ENCODE results near the gene PFN4. TPM values are rescaled to one million over a fixed set of nuclear protein-coding genes. Genes with fewer than 3 reads are reported as not detected.

Gene PFN4
- total RNA-seq, 3 donors from 2014 or later: not detected

DNA sequence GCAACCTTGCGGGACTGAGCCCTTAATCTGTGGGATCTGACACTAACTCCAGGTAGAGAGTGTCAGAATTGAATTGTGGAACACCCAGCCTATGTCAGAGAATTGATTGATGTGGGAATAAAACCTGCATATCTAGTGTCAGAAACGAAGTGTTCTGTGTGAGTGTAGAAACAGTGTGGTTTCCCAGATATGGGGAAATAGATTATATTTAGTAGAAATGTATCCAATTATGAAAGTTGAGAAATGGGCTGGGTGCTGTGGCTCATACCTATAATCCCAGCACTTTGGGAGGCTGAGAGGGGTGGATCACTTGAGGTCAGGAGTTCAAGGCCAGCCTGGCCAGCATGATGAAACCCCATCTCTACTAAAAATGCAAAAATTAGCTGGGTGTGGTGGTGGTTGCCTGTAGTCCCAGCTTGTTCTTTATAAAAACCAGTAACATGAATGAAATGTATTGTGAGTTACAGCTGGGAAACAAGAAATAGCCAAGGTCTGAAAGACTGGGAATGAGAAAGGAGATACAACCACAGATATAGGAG lies 34.2 kb downstream of the PFN4 start:
- intact Hi-C loops (cut with DNase I, micrococcal nuclease): no loop called here
- TF ChIP-seq, protein P1, sequence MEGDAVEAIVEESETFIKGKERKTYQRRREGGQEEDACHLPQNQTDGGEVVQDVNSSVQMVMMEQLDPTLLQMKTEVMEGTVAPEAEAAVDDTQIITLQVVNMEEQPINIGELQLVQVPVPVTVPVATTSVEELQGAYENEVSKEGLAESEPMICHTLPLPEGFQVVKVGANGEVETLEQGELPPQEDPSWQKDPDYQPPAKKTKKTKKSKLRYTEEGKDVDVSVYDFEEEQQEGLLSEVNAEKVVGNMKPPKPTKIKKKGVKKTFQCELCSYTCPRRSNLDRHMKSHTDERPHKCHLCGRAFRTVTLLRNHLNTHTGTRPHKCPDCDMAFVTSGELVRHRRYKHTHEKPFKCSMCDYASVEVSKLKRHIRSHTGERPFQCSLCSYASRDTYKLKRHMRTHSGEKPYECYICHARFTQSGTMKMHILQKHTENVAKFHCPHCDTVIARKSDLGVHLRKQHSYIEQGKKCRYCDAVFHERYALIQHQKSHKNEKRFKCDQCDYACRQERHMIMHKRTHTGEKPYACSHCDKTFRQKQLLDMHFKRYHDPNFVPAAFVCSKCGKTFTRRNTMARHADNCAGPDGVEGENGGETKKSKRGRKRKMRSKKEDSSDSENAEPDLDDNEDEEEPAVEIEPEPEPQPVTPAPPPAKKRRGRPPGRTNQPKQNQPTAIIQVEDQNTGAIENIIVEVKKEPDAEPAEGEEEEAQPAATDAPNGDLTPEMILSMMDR (IDR thresholded peaks at IDR 0.05): no peak
- ATAC-seq: no peak

GRCh38 chr2:24087032-24087431 lies 36.1 kb downstream of the PFN4 start:
- Histone ChIP-seq H3K9me3 (no peaks in the 10 kb centered on the region), H3K4me3 (no peak overlapping the region), H3K36me3 (ENCODE audit: low read depth) (no peaks in the 10 kb centered on the region), H3K4me1 (ENCODE audit: low read depth) (peaks cover 15% of the 10 kb centered on the region)
- ATAC-seq: no peak
- intact Hi-C loops (cut with DNase I, micrococcal nuclease): no loop called here
- TF ChIP-seq, protein P1 (IDR thresholded peaks at IDR 0.05): no peak
- no peak for DNase-seq

More for the DNA sequence above, 34.2 kb downstream of the PFN4 start:
- H3K4me3 ChIP-seq: no peak overlapping the region
- peaks cover 5% of the 10 kb centered on the region for H3K4me1 ChIP-seq (ENCODE audit: low read depth)
- no peaks in the 10 kb centered on the region for H3K9me3 ChIP-seq
- no peaks in the 10 kb centered on the region for H3K36me3 ChIP-seq (ENCODE audit: low read depth)
- DNase-seq: no peak

- Histone ChIP-seq H3K36me3 (ENCODE audit: low read depth) (no peaks in the 10 kb centered on the region), H3K4me3 (no peak overlapping the region), H3K4me1 (ENCODE audit: low read depth) (peaks cover 15% of the 10 kb centered on the region), H3K9me3 (no peaks in the 10 kb centered on the region)
- ATAC-seq (no peak), DNase-seq (no peak)
- intact Hi-C loops (cut with DNase I, micrococcal nuclease): no loop called here
- TF ChIP-seq, protein P1 (IDR thresholded peaks at IDR 0.05): no peak
Observed at GRCh38 chr2:24086241-24086640, 36.9 kb downstream of the PFN4 start.

DNA sequence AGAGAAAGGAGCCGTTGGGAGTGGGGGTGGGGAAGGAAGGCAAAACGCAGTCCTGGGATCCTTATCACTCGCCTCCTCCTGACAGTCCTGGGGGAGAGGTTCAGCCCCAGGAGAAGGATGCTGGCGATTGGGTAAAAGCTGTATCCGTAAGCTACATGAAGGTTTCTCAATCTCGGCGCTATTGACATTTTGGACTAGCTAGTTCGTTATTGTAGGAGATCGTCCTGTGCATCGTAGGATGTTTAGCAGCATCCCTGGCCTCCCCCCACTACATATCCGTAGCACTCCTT lies 38.0 kb downstream of the PFN4 start:
- DNase-seq (peak in 1 of 3 donors; percentile 74), ATAC-seq (no peak)
- Histone ChIP-seq H3K4me1 (ENCODE audit: low read depth) (peaks cover 15% of the 10 kb centered on the region), H3K9me3 (no peaks in the 10 kb centered on the region), H3K4me3 (no peak overlapping the region), H3K36me3 (ENCODE audit: low read depth) (no peaks in the 10 kb centered on the region)
- TF ChIP-seq, protein P1 (IDR thresholded peaks at IDR 0.05): no peak
- intact Hi-C loops (cut with DNase I, micrococcal nuclease): no loop called here

DNA sequence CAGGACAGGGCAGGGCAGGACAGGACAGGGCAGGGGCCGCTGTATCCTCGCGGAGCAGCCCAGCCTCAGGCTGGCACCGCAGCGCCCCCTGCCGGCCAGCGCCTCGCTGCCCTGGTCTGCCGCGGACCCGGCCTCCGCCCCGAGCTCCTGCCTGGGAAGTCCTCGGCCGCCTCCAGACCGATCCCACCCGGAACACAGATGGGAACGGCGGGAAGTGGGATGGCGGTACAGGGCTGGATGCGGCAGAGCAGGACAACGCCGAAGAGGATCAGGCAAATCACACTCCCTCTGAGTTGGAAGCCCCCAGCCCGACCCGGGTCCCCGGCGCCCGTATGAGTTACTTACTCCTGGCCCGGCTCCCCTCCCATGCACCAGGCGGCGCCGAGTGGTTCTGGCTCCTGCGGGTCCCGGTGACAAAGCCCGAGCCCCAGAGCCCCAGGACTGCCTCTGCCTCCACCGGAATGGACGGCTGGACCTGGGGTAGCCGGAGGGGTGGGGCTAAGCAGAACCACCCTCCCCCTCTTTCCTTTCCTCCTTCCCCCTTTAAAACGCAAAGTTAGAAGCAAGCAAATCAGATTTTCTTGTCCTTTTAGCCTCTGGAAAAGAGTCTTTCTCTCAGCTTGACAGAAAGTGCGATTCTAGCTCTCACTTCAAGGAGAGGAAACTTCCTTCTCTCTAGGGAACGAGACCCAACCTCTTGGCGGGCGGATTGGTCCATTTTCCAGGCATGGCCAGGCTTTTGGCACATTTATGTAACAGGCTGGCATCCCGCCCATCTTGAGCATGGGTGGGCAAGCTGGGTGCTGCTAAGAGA lies 38.5 kb downstream of the PFN4 start, which contains the start of gene TP53I3:
Gene TP53I3 (minus strand): TSS at position 449 of the 814 bp plus-strand sequence. CDS start 508 bp downstream, outside the sequence.
- intact Hi-C loops (cut with DNase I, micrococcal nuclease): no loop called here
- H3K4me3 ChIP-seq: peak within 1 kb of the TSS; percentile 29
- H3K36me3 ChIP-seq (ENCODE audit: low read depth): no peaks in the 10 kb centered on the region
- ATAC-seq (peak; percentile 88), DNase-seq (peak; percentile 91 to 93 (median 92))
- H3K9me3 ChIP-seq: no peaks in the 10 kb centered on the region
- H3K4me1 ChIP-seq (ENCODE audit: low read depth): peaks cover 15% of the 10 kb centered on the region
- TF ChIP-seq, protein P1 (IDR thresholded peaks at IDR 0.05): peak; percentile 98

Data from mucosa of descending colon (tissue), 3 donors.